Esophagus squamous epithelium (tissue), 5 donors: ENCODE measurements around the gene PLXDC2. TPM values are rescaled to one million over a fixed set of nuclear protein-coding genes. Genes with fewer than 3 reads are reported as not detected.

ENCODE experiments used
- DNase-seq: peaks from one replicate; lab custom pipeline; 2025; lab: John Stamatoyannopoulos, UW
- H3K27ac ChIP-seq, 4 donors: fragments of 200-600 bp; sonication (generic); one replicate each; pipeline ENCODE4 v1.5.1; 2016 to 2019; ENCODE audit warnings: mild to moderate bottlenecking in 1 of 4
- H3K27me3 ChIP-seq, 4 donors: fragments of 200-600 bp; sonication (generic); 1 replicate in 3 of 4; 2 replicates in 1 of 4; pipeline versions ENCODE4 v1.5.1 to v1.6.0; 2017 to 2021; ENCODE audit warnings: antibody characterized with exemption in 1 of 4
- H3K36me3 ChIP-seq, 3 donors: fragments of 200-600 bp; sonication (generic); one replicate each; pipeline ENCODE4 v1.5.1; 2016 to 2019
- H3K4me1 ChIP-seq, 3 donors: fragments of 200-600 bp; sonication (generic); one replicate each; pipeline ENCODE4 v1.5.1; 2017 to 2019
- H3K4me3 ChIP-seq, 4 donors: fragments of 200-600 bp; sonication (generic); 1 replicate in 3 of 4; 2 replicates in 1 of 4; pipeline ENCODE4 v1.5.1; 2016 to 2019; ENCODE audit warnings: mild to moderate bottlenecking in 2 of 4, moderate library complexity in 1 of 4
- H3K9me3 ChIP-seq, 3 donors: fragments of 200-600 bp; sonication (generic); one replicate each; pipeline ENCODE4 v1.5.1; 2016 to 2019
- CTCF ChIP-seq, 6 experiments: fragments of 450-650 bp in 4 of 6; fragments of 200-600 bp in 2 of 6; sonication (generic) in 2 of 6; IDR thresholded peaks; one replicate each; pipeline ENCODE4 v1.5.1; 2016 to 2019; ENCODE audit warnings: antibody characterized with exemption in 6 of 6, mild to moderate bottlenecking in 4 of 6, moderate library complexity in 4 of 6
- POLR2A ChIP-seq, 4 donors: fragments of 450-650 bp; IDR thresholded peaks; one replicate each; pipeline ENCODE4 v1.6.1; 2017; ENCODE audit warnings: antibody characterized with exemption in 4 of 4, mild to moderate bottlenecking in 4 of 4, moderate library complexity in 3 of 4
- WGBS, 2 donors: methylation state at CpG; one replicate each; pipeline ENCODE4 v1.1.5; 2018; 5-methylcytosine and 5-hydroxymethylcytosine counted together
- intact Hi-C: fragments of 100-400 bp; cut with DNase I; formaldehyde crosslinking; loops from one replicate; pipeline ENCODE4 v1.15.0; 2022
- total RNA-seq, 4 donors: library from RNA; depleted of rRNA; stranded (reverse); fragments of >200 nt; gene quantifications; one replicate each; pipeline ENCODE4 v1.1.0, GENCODE V29; 2016
- donor health status: DM: yes; HTN: yes; CAD: no.

PLXDC2 gene
- total RNA-seq, 4 donors from 2014 or later = 22.4 to 50.4 (median 36.9) TPM

- Histone ChIP-seq H3K36me3 (no peaks in the 10 kb centered on the region), H3K9me3 (no peaks in the 10 kb centered on the region), H3K4me3 (no peak overlapping the region), H3K4me1 (peaks cover 0 to 51% (median 7%) of the 10 kb centered on the region in 3 donors), H3K27ac (no peak overlapping the region), H3K27me3 (no peaks in the 10 kb centered on the region)
- WGBS, 2 donors = 16 to 17% methylated on average over 3 of the region's 3 CpGs
- no peak for TF ChIP-seq POLR2A (IDR thresholded peaks at IDR 0.05)
- no peak for TF ChIP-seq CTCF (IDR thresholded peaks at IDR 0.05)
- DNase-seq = no peak
- intact Hi-C loops = no loop called here
These were observed 92.9 kb downstream of the PLXDC2 start for GRCh38 chr10:19908991-19909696.

DNA sequence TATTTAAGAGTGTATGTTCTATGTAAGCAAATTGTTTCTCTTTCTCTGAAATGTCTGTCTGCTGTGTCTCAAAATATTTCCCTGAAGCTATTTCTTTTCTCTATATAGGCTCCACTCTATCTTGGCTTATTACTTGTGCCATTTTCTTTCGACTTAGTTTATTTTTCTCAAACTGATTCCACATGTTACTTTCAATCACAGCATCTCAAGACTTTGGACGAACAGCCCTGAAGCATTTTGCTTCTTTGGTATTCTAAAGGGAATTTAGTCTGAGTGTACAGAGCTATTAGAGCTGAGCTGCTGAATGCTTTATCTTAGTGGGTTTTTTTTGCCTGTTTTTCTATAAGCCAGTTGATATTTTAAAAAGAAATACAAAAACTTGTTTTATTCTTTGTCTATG, 95.7 kb downstream of the PLXDC2 start:
- Histone ChIP-seq H3K9me3 (no peaks in the 10 kb centered on the region), H3K4me1 (peaks cover 0 to 38% (median 7%) of the 10 kb centered on the region in 3 donors), H3K4me3 (no peak overlapping the region), H3K27ac (no peak overlapping the region), H3K36me3 (no peaks in the 10 kb centered on the region), H3K27me3 (no peaks in the 10 kb centered on the region)
- DNase-seq = no peak
- intact Hi-C loops = no loop called here
- 62 to 73% methylated on average over 2 of the region's 2 CpGs for whole genome bisulfite sequencing, 2 donors
- TF ChIP-seq POLR2A (IDR thresholded peaks at IDR 0.05) (no peak), CTCF (IDR thresholded peaks at IDR 0.05) (no peak)

GRCh38 chr10:19913987-19914386, 97.8 kb downstream of the PLXDC2 start:
- no peak for TF ChIP-seq CTCF (IDR thresholded peaks at IDR 0.05)
- TF ChIP-seq POLR2A (IDR thresholded peaks at IDR 0.05) = no peak
- no peak for DNase-seq
- Histone ChIP-seq H3K27me3 (no peaks in the 10 kb centered on the region), H3K27ac (no peak overlapping the region), H3K4me1 (peaks cover 0 to 34% (median 4%) of the 10 kb centered on the region in 3 donors), H3K36me3 (no peaks in the 10 kb centered on the region), H3K4me3 (no peak overlapping the region), H3K9me3 (no peaks in the 10 kb centered on the region)
- intact Hi-C loops = no loop called here

GRCh38 chr10:19915125-19915524, 98.9 kb downstream of the PLXDC2 start:
- DNase-seq = no peak
- intact Hi-C loops = no loop called here
- no peaks in the 10 kb centered on the region for H3K27me3 ChIP-seq
- H3K4me1 ChIP-seq = peaks cover 0 to 34% (median 13%) of the 10 kb centered on the region in 3 donors
- H3K36me3 ChIP-seq = no peaks in the 10 kb centered on the region
- H3K9me3 ChIP-seq = no peaks in the 10 kb centered on the region
- no peak for TF ChIP-seq CTCF (IDR thresholded peaks at IDR 0.05)
- no peak for TF ChIP-seq POLR2A (IDR thresholded peaks at IDR 0.05)
- H3K27ac ChIP-seq = no peak overlapping the region
- no peak overlapping the region for H3K4me3 ChIP-seq

- H3K4me3 ChIP-seq = no peak overlapping the region
- no peak for TF ChIP-seq POLR2A (IDR thresholded peaks at IDR 0.05)
- TF ChIP-seq CTCF (IDR thresholded peaks at IDR 0.05) = no peak
- no peak overlapping the region for H3K27ac ChIP-seq
- H3K4me1 ChIP-seq = peaks cover 0 to 35% (median 19%) of the 10 kb centered on the region in 3 donors
- DNase-seq = no peak
- 88 to 90% methylated on average over 3 of the region's 3 CpGs for WGBS, 2 donors
- H3K36me3 ChIP-seq = no peaks in the 10 kb centered on the region
- H3K27me3 ChIP-seq = no peaks in the 10 kb centered on the region
- intact Hi-C loops = no loop called here
- H3K9me3 ChIP-seq = no peaks in the 10 kb centered on the region
These were observed 99.6 kb downstream of the PLXDC2 start for GRCh38 chr10:19915816-19916215.
